OCI-LY1 (cell line): Measurements from ENCODE around the gene UBAP1.

Experiments
- H2AFZ ChIP-seq: fragments of 200-600 bp; sonication (generic), shearing (Covaris generic); 2 replicates; pipeline ENCODE4 v1.6.0; 2014; ENCODE audit warnings: antibody characterized with exemption, mild to moderate bottlenecking, low read length
- H3F3A ChIP-seq: fragments of 200-600 bp; sonication (generic), shearing (Covaris generic); 2 replicates; pipeline ENCODE4 v1.6.0; 2014; ENCODE audit warnings: mild to moderate bottlenecking, antibody characterized with exemption, low read length, moderate library complexity; ENCODE audit not compliant: insufficient read depth
- H3K27ac ChIP-seq: fragments of 200-600 bp; sonication (generic); 2 replicates; pipeline ENCODE4 v1.5.1; 2014; ENCODE audit warnings: low read length, mixed run types, mild to moderate bottlenecking, low read depth; ENCODE audit not compliant: poor library complexity, severe bottlenecking
- H3K27me3 ChIP-seq: fragments of 200-600 bp; sonication (generic); 2 replicates; pipeline ENCODE4 v1.6.0; 2014; ENCODE audit warnings: antibody characterized with exemption, mild to moderate bottlenecking, low read length, moderate library complexity; ENCODE audit not compliant: insufficient read depth
- H3K36me3 ChIP-seq: fragments of 200-600 bp; sonication (generic); 2 replicates; pipeline ENCODE4 v1.6.1; 2014; ENCODE audit warnings: mild to moderate bottlenecking, antibody characterized with exemption, low read length, moderate library complexity, mixed read lengths; ENCODE audit not compliant: insufficient read depth
- H3K4me1 ChIP-seq: fragments of 200-600 bp; sonication (generic); 2 replicates; pipeline ENCODE4 v1.5.1; 2014; ENCODE audit warnings: mild to moderate bottlenecking, low read length, moderate library complexity; ENCODE audit not compliant: insufficient read depth, severe bottlenecking
- H3K4me2 ChIP-seq: fragments of 200-600 bp; sonication (generic), shearing (Covaris generic); 2 replicates; pipeline ENCODE4 v1.6.1; 2014; ENCODE audit warnings: low read length
- H3K4me3 ChIP-seq: fragments of 200-600 bp; sonication (generic); 2 replicates; pipeline ENCODE4 v1.5.1; 2014; ENCODE audit warnings: low read length, low read depth, mild to moderate bottlenecking, mixed read lengths; ENCODE audit not compliant: poor library complexity, severe bottlenecking
- H3K79me2 ChIP-seq: fragments of 200-600 bp; shearing (Covaris generic); 2 replicates; pipeline ENCODE4 v1.6.1; 2016; ENCODE audit warnings: mixed run types, low read length, mixed read lengths; ENCODE audit not compliant: insufficient read depth
- H3K9ac ChIP-seq: fragments of 200-600 bp; sonication (generic), shearing (Covaris generic); 2 replicates; pipeline ENCODE4 v1.6.1; 2014; ENCODE audit warnings: mild to moderate bottlenecking, low read length, mixed read lengths
- H3K9me2 ChIP-seq: fragments of 200-600 bp; sonication (generic), shearing (Covaris generic); 2 replicates; pipeline ENCODE4 v1.6.1; 2014; ENCODE audit warnings: low read depth, mild to moderate bottlenecking, low read length, mixed read lengths
- H3K9me3 ChIP-seq: fragments of 200-600 bp; shearing (Covaris generic); 2 replicates; pipeline ENCODE4 v1.6.1; 2014; ENCODE audit warnings: low read length, mixed read lengths
- H4K20me1 ChIP-seq: fragments of 200-600 bp; sonication (generic), shearing (Covaris generic); 2 replicates; pipeline ENCODE4 v1.6.0; 2016; ENCODE audit warnings: mild to moderate bottlenecking, low read length; ENCODE audit not compliant: insufficient read depth
- EZH2 ChIP-seq: fragments of 200-600 bp; sonication (generic), shearing (Covaris generic); IDR thresholded peaks from 2 replicates; pipeline ENCODE4 v1.8.0; 2017; ENCODE audit warnings: borderline replicate concordance, mixed run types, mild to moderate bottlenecking, antibody characterized with exemption, low read length, moderate library complexity, mixed read lengths
- TF ChIP-seq, protein P1 (sequence below): fragments of 200-600 bp; sonication (generic), shearing (Covaris generic); IDR thresholded peaks from 2 replicates; pipeline ENCODE4 v1.5.1; 2017; ENCODE audit warnings: mild to moderate bottlenecking, antibody characterized with exemption, low read length, moderate library complexity, mixed read lengths

The UBAP1 gene

DNA sequence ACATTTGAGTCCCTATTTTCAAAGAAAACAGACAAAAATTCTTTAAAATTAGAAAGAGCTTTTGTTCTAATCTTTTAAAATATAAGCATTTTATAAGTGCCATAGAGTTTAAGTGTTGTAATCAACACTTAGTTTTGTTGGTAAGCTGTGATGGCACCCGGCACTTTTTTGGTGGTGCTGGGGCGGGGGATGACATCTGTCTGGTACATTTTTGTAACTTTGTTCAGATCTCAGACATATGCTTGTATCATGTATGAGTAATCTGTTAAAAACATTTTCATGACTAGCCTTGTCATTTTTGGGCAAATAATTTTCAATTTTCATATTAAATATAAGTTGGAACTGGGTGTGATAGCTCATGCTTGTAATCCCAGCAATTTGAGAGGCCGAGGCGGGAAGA is 51.7 kb downstream of the UBAP1 start:
- no peaks in the 10 kb centered on the region for H3K4me1 ChIP-seq
- no peaks in the 10 kb centered on the region for H3K9me3 ChIP-seq
- H3K4me3 ChIP-seq: no peak overlapping the region
- H3K9me2 ChIP-seq: no peaks in the 10 kb centered on the region
- H3K9ac ChIP-seq: no peak overlapping the region
- H4K20me1 ChIP-seq: no peaks in the 10 kb centered on the region
- H3K79me2 ChIP-seq: peaks cover 7% of the 10 kb centered on the region
- H3K36me3 ChIP-seq: peaks cover 10% of the 10 kb centered on the region; the same call in 1 of the 2 replicates
- H2AFZ ChIP-seq: no peak overlapping the region
- H3K4me2 ChIP-seq: no peak overlapping the region
- H3F3A ChIP-seq: peaks cover 5% of the 10 kb centered on the region; the same call in 1 of the 2 replicates
- no peak overlapping the region for H3K27ac ChIP-seq
- TF ChIP-seq, protein P1, sequence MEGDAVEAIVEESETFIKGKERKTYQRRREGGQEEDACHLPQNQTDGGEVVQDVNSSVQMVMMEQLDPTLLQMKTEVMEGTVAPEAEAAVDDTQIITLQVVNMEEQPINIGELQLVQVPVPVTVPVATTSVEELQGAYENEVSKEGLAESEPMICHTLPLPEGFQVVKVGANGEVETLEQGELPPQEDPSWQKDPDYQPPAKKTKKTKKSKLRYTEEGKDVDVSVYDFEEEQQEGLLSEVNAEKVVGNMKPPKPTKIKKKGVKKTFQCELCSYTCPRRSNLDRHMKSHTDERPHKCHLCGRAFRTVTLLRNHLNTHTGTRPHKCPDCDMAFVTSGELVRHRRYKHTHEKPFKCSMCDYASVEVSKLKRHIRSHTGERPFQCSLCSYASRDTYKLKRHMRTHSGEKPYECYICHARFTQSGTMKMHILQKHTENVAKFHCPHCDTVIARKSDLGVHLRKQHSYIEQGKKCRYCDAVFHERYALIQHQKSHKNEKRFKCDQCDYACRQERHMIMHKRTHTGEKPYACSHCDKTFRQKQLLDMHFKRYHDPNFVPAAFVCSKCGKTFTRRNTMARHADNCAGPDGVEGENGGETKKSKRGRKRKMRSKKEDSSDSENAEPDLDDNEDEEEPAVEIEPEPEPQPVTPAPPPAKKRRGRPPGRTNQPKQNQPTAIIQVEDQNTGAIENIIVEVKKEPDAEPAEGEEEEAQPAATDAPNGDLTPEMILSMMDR: no peak
- TF ChIP-seq EZH2: no peak
- H3K27me3 ChIP-seq: no peaks in the 10 kb centered on the region

DNA sequence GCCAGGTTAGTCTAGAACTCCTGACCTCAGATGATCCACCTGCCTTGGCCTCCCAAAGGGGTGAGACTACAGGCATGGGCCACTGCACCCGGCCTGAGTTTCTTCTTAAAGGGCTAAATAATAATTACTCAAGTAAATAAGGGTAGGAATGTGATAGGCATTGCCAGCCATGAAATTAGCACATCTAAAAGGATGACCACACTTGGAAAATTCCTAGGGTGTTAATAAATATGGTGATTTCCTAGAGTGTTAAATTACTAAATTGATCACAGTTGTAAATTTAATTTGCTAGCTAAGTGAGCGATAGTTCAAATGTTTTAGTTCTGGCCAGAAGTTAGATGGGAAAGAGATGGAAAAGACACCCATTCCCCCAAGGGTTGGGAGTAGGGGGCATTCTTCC is 53.4 kb downstream of the UBAP1 start:
- Histone ChIP-seq H3K9me3 (no peaks in the 10 kb centered on the region), H2AFZ (no peak overlapping the region), H3K9ac (no peak overlapping the region), H3K4me3 (no peak overlapping the region), H4K20me1 (no peaks in the 10 kb centered on the region), H3K9me2 (no peaks in the 10 kb centered on the region), H3K4me1 (no peaks in the 10 kb centered on the region), H3K79me2 (no peaks in the 10 kb centered on the region; the same call in 1 of the 2 replicates), H3K4me2 (no peak overlapping the region), H3F3A (no peaks in the 10 kb centered on the region), H3K27me3 (no peaks in the 10 kb centered on the region), H3K27ac (no peak overlapping the region), H3K36me3 (peaks cover 26% of the 10 kb centered on the region)
- TF ChIP-seq EZH2: no peak
- TF ChIP-seq, protein P1: no peak

DNA sequence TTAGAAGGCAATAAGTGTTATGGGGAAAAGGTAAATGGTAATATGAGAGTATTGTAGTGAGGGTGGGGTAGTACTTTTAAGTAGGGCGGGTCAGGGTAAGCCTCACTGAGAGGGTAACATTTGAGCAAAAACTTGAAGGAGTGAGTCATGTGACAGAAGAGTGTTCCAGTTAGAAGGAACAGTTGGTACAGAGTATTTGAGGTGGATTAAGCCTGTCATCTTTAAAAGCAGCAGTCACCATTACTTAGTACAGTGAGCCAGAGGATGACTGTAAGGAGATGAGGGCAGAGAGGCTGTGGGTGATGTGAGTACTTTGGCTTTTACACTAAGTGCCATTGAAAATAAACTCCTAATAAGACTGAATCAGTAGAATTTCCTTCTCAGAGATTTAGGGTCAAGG is 54.8 kb downstream of the UBAP1 start:
- no peaks in the 10 kb centered on the region for H3K79me2 ChIP-seq
- no peak overlapping the region for H2AFZ ChIP-seq
- peaks cover 6% of the 10 kb centered on the region for H3K4me1 ChIP-seq
- no peak overlapping the region for H3K27ac ChIP-seq
- H3K27me3 ChIP-seq: no peaks in the 10 kb centered on the region
- no peaks in the 10 kb centered on the region for H4K20me1 ChIP-seq
- no peak overlapping the region for H3K9ac ChIP-seq
- no peaks in the 10 kb centered on the region for H3F3A ChIP-seq
- H3K36me3 ChIP-seq: peaks cover 40% of the 10 kb centered on the region
- no peaks in the 10 kb centered on the region for H3K9me2 ChIP-seq
- H3K4me3 ChIP-seq: no peak overlapping the region
- TF ChIP-seq, protein P1: no peak
- no peak for TF ChIP-seq EZH2
- H3K9me3 ChIP-seq: no peaks in the 10 kb centered on the region
- no peak overlapping the region for H3K4me2 ChIP-seq
